K562 (cell line): ENCODE results near the gene COL26A1. TPM values are rescaled to one million over a fixed set of nuclear protein-coding genes. Genes with fewer than 3 reads are reported as not detected.

ENCODE experiments used
- ATAC-seq: fragments of 200-7000 bp; cut with Tn5 transposase; 3 replicates; pipeline ENCODE4 v1.9.1; 2020; ENCODE audit warnings: moderate library complexity
- BruUV-seq: library from RNA; stranded (reverse); fragments of 400-500 nt; replicated peaks from 2 replicates; lab custom pipeline; 2021; lab: Mats Ljungman, UMichigan
- CTCF ChIA-PET: fragments of 300-600 bp; formaldehyde crosslinking; extraction: SDS; loops from one replicate; lab custom pipeline; 2021; ENCODE audit warnings: low intra/inter-chr PET ratio; lab: Yijun Ruan, JAX
- POLR2A ChIA-PET: fragments of 300-600, 350-650 bp; sonication (Branson Sonifier 250); formaldehyde crosslinking; extraction: SDS; loops from one replicate; lab custom pipeline; 2021; ENCODE audit warnings: antibody characterized with exemption, inconsistent platforms; lab: Yijun Ruan, JAX
- DNase-seq, 4 experiments: peaks; one replicate each; pipeline versions ENCODE4 v3.0.0 to v3.0.0-alpha.2; 2011 to 2018; ENCODE audit warnings: low spot score in 3 of 4, mixed read lengths in 3 of 4; ENCODE audit errors: extremely low read depth in 1 of 4
- FAIRE-seq: peaks from 2 replicates; lab custom pipeline; 2011; peaks lifted over from hg19 to GRCh38; lab: Jason Lieb, UNC
- H2AFZ ChIP-seq: 2 replicates; pipeline ENCODE4 v1.6.0; 2011; ENCODE audit warnings: low read depth, low read length, control low read depth, inconsistent platforms
- H3K27ac ChIP-seq: fragments of 200-600 bp; 3 replicates; pipeline ENCODE4 v1.8.0; 2011; ENCODE audit warnings: low read depth, mild to moderate bottlenecking, control low read depth, inconsistent platforms, low read length, moderate library complexity, mixed read lengths; ENCODE audit errors: extremely low read depth
- H3K27me3 ChIP-seq, 2 experiments: fragments of 300-600 bp in 1 of 2; 2 replicates in 1 of 2; 3 replicates in 1 of 2; pipeline versions ENCODE4 v1.6.0 to v1.8.0; 2011; ENCODE audit warnings: inconsistent platforms in 2 of 2, low read length in 2 of 2, mild to moderate bottlenecking in 1 of 2, mixed read lengths in 1 of 2, moderate library complexity in 1 of 2; ENCODE audit not compliant: control insufficient read depth in 2 of 2, insufficient read depth in 2 of 2
- H3K36me3 ChIP-seq: fragments of 300-600 bp; 3 replicates; pipeline ENCODE4 v1.8.0; 2011; ENCODE audit warnings: mild to moderate bottlenecking, low read length, inconsistent platforms; ENCODE audit not compliant: control insufficient read depth, insufficient read depth
- H3K4me1 ChIP-seq, 2 experiments: fragments of 200-600 bp in 1 of 2; replicated peaks in 1 of 2; 2 replicates in 1 of 2; 3 replicates in 1 of 2; pipeline versions ENCODE4 v1.5.1 to v1.8.0; 2011; ENCODE audit warnings: inconsistent platforms in 2 of 2, low read length in 2 of 2, mild to moderate bottlenecking in 1 of 2, mixed read lengths in 1 of 2, moderate library complexity in 1 of 2; ENCODE audit not compliant: control insufficient read depth in 2 of 2, insufficient read depth in 2 of 2
- H3K4me2 ChIP-seq: 2 replicates; pipeline ENCODE4 v1.6.1; 2011; ENCODE audit warnings: low read length, control low read depth, inconsistent platforms, mixed read lengths; ENCODE audit not compliant: insufficient read depth
- H3K4me3 ChIP-seq: fragments of 200-600 bp; sonication (generic), shearing (Covaris generic); 2 replicates; pipeline ENCODE4 v1.5.1; 2016; ENCODE audit warnings: control low read depth, inconsistent platforms
- H3K79me2 ChIP-seq: fragments of 200-600 bp; 3 replicates; pipeline ENCODE4 v1.8.0; 2011; ENCODE audit warnings: low read length, inconsistent platforms; ENCODE audit not compliant: control insufficient read depth, insufficient read depth
- H3K9ac ChIP-seq, 2 experiments: 2 replicates each; pipeline versions ENCODE4 v1.6.0 to v1.6.1; 2011; ENCODE audit warnings: low read depth in 2 of 2, low read length in 2 of 2, control low read depth in 1 of 2, inconsistent platforms in 1 of 2, mild to moderate bottlenecking in 1 of 2, mixed read lengths in 1 of 2; ENCODE audit not compliant: insufficient read depth in 1 of 2
- H3K9me1 ChIP-seq: one replicate; pipeline ENCODE4 v1.6.0; 2011; ENCODE audit warnings: inconsistent platforms, mild to moderate bottlenecking, low read length, moderate library complexity; ENCODE audit not compliant: control insufficient read depth, insufficient read depth
- H3K9me3 ChIP-seq: replicated peaks from 2 replicates; pipeline ENCODE4 v1.5.1; 2011; ENCODE audit warnings: low read depth, low read length, inconsistent platforms; ENCODE audit not compliant: control insufficient read depth, insufficient read depth
- H4K20me1 ChIP-seq: replicated peaks from 2 replicates; pipeline ENCODE4 v1.6.1; 2011; ENCODE audit warnings: low read length, inconsistent platforms, mixed read lengths; ENCODE audit not compliant: control insufficient read depth, insufficient read depth
- CBX5 ChIP-seq: IDR thresholded peaks from 2 replicates; pipeline ENCODE4 v1.6.1; 2014; ENCODE audit warnings: low read depth, borderline replicate concordance
- HBP1 ChIP-seq: fragments of 450-650 bp; formaldehyde crosslinking; IDR thresholded peaks from 2 replicates; pipeline ENCODE4 v1.4.0; 2022; ENCODE audit warnings: missing genetic modification characterization
- HDAC8 ChIP-seq: fragments of 450-650 bp; IDR thresholded peaks from 2 replicates; pipeline ENCODE4 v1.6.1; 2016; ENCODE audit warnings: mild to moderate bottlenecking, missing genetic modification characterization, moderate library complexity, missing compliant biosample characterization
- MAFG ChIP-seq: fragments of 450-650 bp; conservative IDR thresholded peaks from 2 replicates; pipeline ENCODE4 v1.6.1; 2016; ENCODE audit warnings: missing genetic modification characterization, missing compliant biosample characterization
- MED1 ChIP-seq: sonication (generic); formaldehyde crosslinking; IDR thresholded peaks from 2 replicates; pipeline ENCODE4 v1.8.1; 2023; ENCODE audit warnings: missing genetic modification reagents, borderline replicate concordance
- PHF21A ChIP-seq: fragments of 450-650 bp; IDR thresholded peaks from 2 replicates; pipeline ENCODE4 v1.6.1; 2017; ENCODE audit warnings: low read depth, borderline replicate concordance
- POLR2A ChIP-seq: fragments of 450-650 bp; conservative IDR thresholded peaks from 2 replicates; pipeline ENCODE4 v1.6.1; 2016
- POLR2H ChIP-seq: IDR thresholded peaks from 2 replicates; pipeline ENCODE4 v1.6.1; 2016; ENCODE audit warnings: missing genetic modification characterization, low read depth, mild to moderate bottlenecking, control low read depth, missing compliant biosample characterization, moderate library complexity
- PTTG1 ChIP-seq: fragments of 450-650 bp; IDR thresholded peaks from 2 replicates; pipeline ENCODE4 v1.6.1; 2016; ENCODE audit warnings: low read depth, mild to moderate bottlenecking, missing genetic modification characterization, missing compliant biosample characterization
- SAFB ChIP-seq: fragments of 200-400 bp; formaldehyde crosslinking; IDR thresholded peaks from 2 replicates; pipeline ENCODE4 v1.6.1; 2017; ENCODE audit warnings: low read depth, low read length, borderline replicate concordance
- TCF7L2 ChIP-seq: fragments of 150-350 bp; IDR thresholded peaks from 2 replicates; pipeline ENCODE4 v1.6.1; 2016; ENCODE audit warnings: low read depth, mild to moderate bottlenecking, low read length, moderate library complexity
- YBX1 ChIP-seq: fragments of 450-650 bp; IDR thresholded peaks from 2 replicates; pipeline ENCODE4 v1.7.1; 2016; ENCODE audit warnings: mild to moderate bottlenecking
- ZEB2 ChIP-seq: fragments of 450-650 bp; IDR thresholded peaks from 2 replicates; pipeline ENCODE4 v1.6.1; 2016
- ZNF511 ChIP-seq: sonication (generic); formaldehyde crosslinking; IDR thresholded peaks from 2 replicates; pipeline ENCODE4 v1.8.0; 2022; ENCODE audit warnings: mild to moderate bottlenecking, missing genetic modification reagents
- WGBS: fragments of 100-300 bp; shearing (Covaris generic); methylation state at CpG from one replicate; pipeline ENCODE4 v1.1.6; 2016; ENCODE audit warnings: low coverage, mixed read lengths; ENCODE audit not compliant: insufficient coverage; ENCODE audit errors: missing lambda C conversion rate; 5-methylcytosine and 5-hydroxymethylcytosine counted together
- in situ Hi-C: fragments of 300-500 bp; cut with MboI; formaldehyde crosslinking; loops from 4 replicates; pipeline ENCODE4 v1.15.0; 2018; ENCODE audit warnings: inconsistent platforms, mixed read lengths
- intact Hi-C: fragments of 100-400 bp; cut with micrococcal nuclease; formaldehyde crosslinking; loops from 2 replicates; pipeline ENCODE4 v1.14.2; 2022
- polyA plus RNA-seq, 8 experiments: library from polyadenylated mRNA; depleted of rRNA in 4 of 8; stranded (reverse) in 5 of 8; unstranded in 3 of 8; fragments of >200 nt; fragmentation: Nextera tagmentation in 2 of 8; fragmentation: Illumina TruSeq in 1 of 8; extraction: Ambion mirVana in 2 of 8; extraction: Trizol in 1 of 8; gene quantifications; 2 replicates each; pipeline versions ENCODE4 v1.2.1 to v1.2.3, GENCODE V29; 2011 to 2014; ENCODE audit warnings: inconsistent platforms in 1 of 8, missing spikeins in 1 of 8
- total RNA-seq, 7 experiments: library from RNA; depleted of rRNA in 6 of 7; stranded (reverse); fragments of >200 nt in 6 of 7; fragmentation: Illumina TruSeq in 2 of 7; extraction: Trizol in 2 of 7; gene quantifications; 2 replicates each; pipeline versions ENCODE4 v1.2.1 to v1.2.3, GENCODE V29; 2011 to 2021; ENCODE audit warnings: low replicate concordance in 1 of 7
- TF ChIP-seq, protein P1 (sequence below): fragments of 450-650 bp; IDR thresholded peaks from 2 replicates; pipeline ENCODE4 v1.7.1; 2018; ENCODE audit warnings: mild to moderate bottlenecking, low read depth; ENCODE audit not compliant: partially characterized antibody
- TF ChIP-seq, protein P2 (sequence below): fragments of 450-650 bp; formaldehyde crosslinking; conservative IDR thresholded peaks from 2 replicates; pipeline ENCODE4 v1.4.0; 2022; ENCODE audit warnings: mild to moderate bottlenecking, missing genetic modification characterization

COL26A1 gene
- total and polyA plus RNA-seq, 9 of the 15 experiments (the other 6 are each of a cell fraction or from before 2014, with no cell fraction given), result 0.04 to 0.39 (median 0.07) TPM; not detected in 5

GRCh38 chr7:101554584-101555268 is 192.1 kb downstream of the COL26A1 start:
- peaks cover 3 to 17% of the 10 kb centered on the region in 2 experiments; a peak in 4 of 5 replicates for H3K4me1 ChIP-seq
- no peaks in the 10 kb centered on the region for H3K36me3 ChIP-seq
- H2AFZ ChIP-seq, result no peak overlapping the region
- no peak overlapping the region; a peak in 1 of 4 replicates for H3K9ac ChIP-seq
- intact Hi-C loops (no loop called here), in situ Hi-C loops (no loop called here)
- DNase-seq, result peak in 1 of 4 experiments; percentile 10
- no peaks in the 10 kb centered on the region for H3K9me3 ChIP-seq
- no peaks in the 10 kb centered on the region for H3K79me2 ChIP-seq
- WGBS, result 3% methylated on average over 6 of the region's 6 CpGs
- no peaks in the 10 kb centered on the region for H3K9me1 ChIP-seq
- no TSS peak for BruUV-seq
- ChIA-PET CTCF (no interaction called here), POLR2A (interaction anchor here (0.5 kb wide), 1 partner anchor 36 kb away, joined by 6 read pairs; no protein-coding TSS in a partner anchor)
- H3K27ac ChIP-seq, result no peak overlapping the region
- no peak overlapping the region for H3K4me3 ChIP-seq
- ATAC-seq, result no peak
- FAIRE-seq, result no peak
- peaks cover 8 to 39% of the 10 kb centered on the region in 2 experiments; a peak in 3 of 5 replicates for H3K27me3 ChIP-seq
- H4K20me1 ChIP-seq, result no peaks in the 10 kb centered on the region; the same call in none of the 2 replicates
- no peak overlapping the region for H3K4me2 ChIP-seq
- TF ChIP-seq YBX1, result no peak
- no peak for TF ChIP-seq SAFB
- no peak for TF ChIP-seq ZNF511 (CRISPR knock-in tag)
- no peak for TF ChIP-seq MAFG (tag)
- no peak for TF ChIP-seq PHF21A
- no peak for TF ChIP-seq POLR2A
- TF ChIP-seq PTTG1 (tag), result no peak
- no peak for TF ChIP-seq TCF7L2
- TF ChIP-seq HDAC8 (tag), result no peak
- no peak for TF ChIP-seq CBX5
- TF ChIP-seq ZEB2, result no peak
- TF ChIP-seq MED1, result no peak
- TF ChIP-seq, protein P1, sequence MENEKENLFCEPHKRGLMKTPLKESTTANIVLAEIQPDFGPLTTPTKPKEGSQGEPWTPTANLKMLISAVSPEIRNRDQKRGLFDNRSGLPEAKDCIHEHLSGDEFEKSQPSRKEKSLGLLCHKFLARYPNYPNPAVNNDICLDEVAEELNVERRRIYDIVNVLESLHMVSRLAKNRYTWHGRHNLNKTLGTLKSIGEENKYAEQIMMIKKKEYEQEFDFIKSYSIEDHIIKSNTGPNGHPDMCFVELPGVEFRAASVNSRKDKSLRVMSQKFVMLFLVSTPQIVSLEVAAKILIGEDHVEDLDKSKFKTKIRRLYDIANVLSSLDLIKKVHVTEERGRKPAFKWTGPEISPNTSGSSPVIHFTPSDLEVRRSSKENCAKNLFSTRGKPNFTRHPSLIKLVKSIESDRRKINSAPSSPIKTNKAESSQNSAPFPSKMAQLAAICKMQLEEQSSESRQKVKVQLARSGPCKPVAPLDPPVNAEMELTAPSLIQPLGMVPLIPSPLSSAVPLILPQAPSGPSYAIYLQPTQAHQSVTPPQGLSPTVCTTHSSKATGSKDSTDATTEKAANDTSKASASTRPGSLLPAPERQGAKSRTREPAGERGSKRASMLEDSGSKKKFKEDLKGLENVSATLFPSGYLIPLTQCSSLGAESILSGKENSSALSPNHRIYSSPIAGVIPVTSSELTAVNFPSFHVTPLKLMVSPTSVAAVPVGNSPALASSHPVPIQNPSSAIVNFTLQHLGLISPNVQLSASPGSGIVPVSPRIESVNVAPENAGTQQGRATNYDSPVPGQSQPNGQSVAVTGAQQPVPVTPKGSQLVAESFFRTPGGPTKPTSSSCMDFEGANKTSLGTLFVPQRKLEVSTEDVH, result no peak
- no peak for TF ChIP-seq HBP1 (CRISPR knock-in tag)
- no peak for TF ChIP-seq POLR2H (tag)
- TF ChIP-seq, protein P2, sequence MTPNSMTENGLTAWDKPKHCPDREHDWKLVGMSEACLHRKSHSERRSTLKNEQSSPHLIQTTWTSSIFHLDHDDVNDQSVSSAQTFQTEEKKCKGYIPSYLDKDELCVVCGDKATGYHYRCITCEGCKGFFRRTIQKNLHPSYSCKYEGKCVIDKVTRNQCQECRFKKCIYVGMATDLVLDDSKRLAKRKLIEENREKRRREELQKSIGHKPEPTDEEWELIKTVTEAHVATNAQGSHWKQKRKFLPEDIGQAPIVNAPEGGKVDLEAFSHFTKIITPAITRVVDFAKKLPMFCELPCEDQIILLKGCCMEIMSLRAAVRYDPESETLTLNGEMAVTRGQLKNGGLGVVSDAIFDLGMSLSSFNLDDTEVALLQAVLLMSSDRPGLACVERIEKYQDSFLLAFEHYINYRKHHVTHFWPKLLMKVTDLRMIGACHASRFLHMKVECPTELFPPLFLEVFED (CRISPR knock-in tag), result no peak
